Transverse colon (tissue), 4 donors: ENCODE measurements around the gene MUC4. TPM values are rescaled to one million over a fixed set of nuclear protein-coding genes. Genes with fewer than 3 reads are reported as not detected.
A peak's percentile ranks its signal among the peaks of the same experiment; 100 is the strongest.

Experiments used
- DNase-seq: peaks from one replicate; pipeline ENCODE4 v3.0.0-alpha.2; 2019
- H3K27ac ChIP-seq, 4 donors: fragments of 200-600 bp; sonication (generic); 2 replicates each; pipeline ENCODE4 v1.5.1; 2016 to 2018; ENCODE audit warnings: inconsistent platforms in 4 of 4
- H3K27me3 ChIP-seq: fragments of 200-600 bp; sonication (generic); 2 replicates; pipeline ENCODE4 v1.5.1; 2017; ENCODE audit warnings: inconsistent platforms
- H3K36me3 ChIP-seq, 4 donors: fragments of 200-600 bp; sonication (generic); 2 replicates each; pipeline ENCODE4 v1.5.1; 2017 to 2019; ENCODE audit warnings: inconsistent platforms in 4 of 4
- H3K4me1 ChIP-seq, 4 donors: fragments of 200-600 bp; sonication (generic); 2 replicates each; pipeline ENCODE4 v1.5.1; 2017 to 2020; ENCODE audit warnings: inconsistent platforms in 4 of 4
- H3K4me3 ChIP-seq, 4 donors: fragments of 200-600 bp; sonication (generic); 1 replicate in 1 of 4; 2 replicates in 3 of 4; pipeline versions ENCODE4 v1.5.1 to v1.6.1; 2017 to 2019; ENCODE audit warnings: inconsistent platforms in 4 of 4
- H3K9me3 ChIP-seq, 2 donors: fragments of 200-600 bp; sonication (generic); 2 replicates each; pipeline ENCODE4 v1.5.1; 2017 to 2019; ENCODE audit warnings: inconsistent platforms in 2 of 2
- CTCF ChIP-seq, 5 experiments: fragments of 200-600 bp in 3 of 5; fragments of 450-650 bp in 2 of 5; sonication (generic) in 3 of 5; IDR thresholded peaks; 1 replicate in 2 of 5; 2 replicates in 3 of 5; pipeline ENCODE4 v1.5.1; 2016 to 2017; ENCODE audit warnings: antibody characterized with exemption in 5 of 5, inconsistent platforms in 3 of 5, mild to moderate bottlenecking in 2 of 5, moderate library complexity in 1 of 5
- EP300 ChIP-seq: sonication (generic); formaldehyde crosslinking; IDR thresholded peaks from one replicate; pipeline ENCODE4 v1.6.1; 2017; ENCODE audit warnings: antibody characterized with exemption, low read depth
- POLR2A ChIP-seq: fragments of 450-650 bp; IDR thresholded peaks from one replicate; pipeline ENCODE4 v1.6.1; 2016; ENCODE audit warnings: antibody characterized with exemption, mild to moderate bottlenecking, moderate library complexity
- POLR2AphosphoS5 ChIP-seq, 3 donors: sonication (generic); formaldehyde crosslinking; IDR thresholded peaks; one replicate each; pipeline ENCODE4 v1.6.1; 2016; ENCODE audit warnings: antibody characterized with exemption in 3 of 3
- WGBS, 2 donors: methylation state at CpG; one replicate each; pipeline ENCODE4 v1.1.5; 2018; ENCODE audit warnings: low coverage in 1 of 2; 5-methylcytosine and 5-hydroxymethylcytosine counted together
- in situ Hi-C, 4 donors: fragments of 200-750 bp; cut with MboI; loops; one replicate each; pipeline versions ENCODE4 v1.15.0 to v1.15.1; 2017; ENCODE audit warnings: low sequenced_read_pairs in 3 of 4, low pct_ligation_motif_present in 1 of 4, low pct_unique_long_range_greater_than_20kb in 1 of 4
- intact Hi-C: fragments of 100-400 bp; cut with DNase I; formaldehyde crosslinking; loops from one replicate; pipeline ENCODE4 v1.15.1; 2023; ENCODE audit warnings: low total_unique reads
- total RNA-seq, 4 donors: library from RNA; depleted of rRNA; stranded (reverse); fragments of >200 nt; gene quantifications; one replicate each; pipeline ENCODE4 v1.1.0, GENCODE V29; 2016

Gene MUC4
- total RNA-seq, 4 donors from 2014 or later: 111 to 354 (median 170) TPM

GRCh38 chr3:195856410-195857084 lies 44.8 kb upstream of the MUC4 start:
- intact Hi-C loops (no loop called here), in situ Hi-C loops (no loop called here)
- no peak for DNase-seq

GRCh38 chr3:195855471-195856409 lies 44.0 kb upstream of the MUC4 start:
- in situ Hi-C loops: no loop called here
- H3K27ac ChIP-seq: no peak overlapping the region
- WGBS, 2 donors: 69 to 70% methylated on average over 8 to 13 of the region's 13 CpGs

More at GRCh38 chr3:195856410-195857084, 44.8 kb upstream of the MUC4 start:
- no peaks in the 10 kb centered on the region for H3K9me3 ChIP-seq
- H3K4me3 ChIP-seq: no peak overlapping the region
- no peaks in the 10 kb centered on the region for H3K36me3 ChIP-seq
- no peak overlapping the region for H3K27ac ChIP-seq
- H3K4me1 ChIP-seq: peaks cover 0 to 9% (median 1%) of the 10 kb centered on the region in 4 donors
- WGBS, 2 donors: 68 to 83% methylated on average over 7 to 15 of the region's 15 CpGs
- peaks cover 6% of the 10 kb centered on the region for H3K27me3 ChIP-seq
- TF ChIP-seq POLR2AphosphoS5 (IDR thresholded peaks at IDR 0.05): no peak
- TF ChIP-seq CTCF (IDR thresholded peaks at IDR 0.05): no peak
- no peak for TF ChIP-seq EP300
- TF ChIP-seq POLR2A: no peak

GRCh38 chr3:195854628-195855294 lies 43.0 kb upstream of the MUC4 start:
- DNase-seq: no peak
- no peak for TF ChIP-seq POLR2A
- no peak for TF ChIP-seq EP300
- TF ChIP-seq CTCF (IDR thresholded peaks at IDR 0.05): no peak
- no peak for TF ChIP-seq POLR2AphosphoS5 (IDR thresholded peaks at IDR 0.05)
- in situ Hi-C loops (no loop called here), intact Hi-C loops (no loop called here)
- H3K27me3 ChIP-seq: peaks cover 2% of the 10 kb centered on the region
- 5 to 62% methylated on average over 4 to 9 of the region's 9 CpGs for WGBS, 2 donors
- no peaks in the 10 kb centered on the region for H3K36me3 ChIP-seq
- H3K9me3 ChIP-seq: no peaks in the 10 kb centered on the region
- H3K27ac ChIP-seq: peak overlapping the region in 1 of 4 donors; percentile 56
- no peak overlapping the region for H3K4me3 ChIP-seq
- peaks cover 2 to 15% (median 3%) of the 10 kb centered on the region in 4 donors for H3K4me1 ChIP-seq

More at GRCh38 chr3:195855471-195856409, 44.0 kb upstream of the MUC4 start:
- Histone ChIP-seq H3K27me3 (peaks cover 6% of the 10 kb centered on the region), H3K4me1 (peaks cover 2 to 12% (median 3%) of the 10 kb centered on the region in 4 donors), H3K4me3 (no peak overlapping the region), H3K9me3 (no peaks in the 10 kb centered on the region), H3K36me3 (no peaks in the 10 kb centered on the region)
- intact Hi-C loops: no loop called here
- TF ChIP-seq CTCF (IDR thresholded peaks at IDR 0.05) (peak in 3 of 5 experiments; percentile 12 to 29 (median 27)), EP300 (no peak), POLR2AphosphoS5 (IDR thresholded peaks at IDR 0.05) (no peak)
- DNase-seq: no peak

- in situ Hi-C loops: no loop called here
Measured at GRCh38 chr3:195853996-195854395, 42.3 kb upstream of the MUC4 start.

More at GRCh38 chr3:195853996-195854395, 42.3 kb upstream of the MUC4 start:
- no peaks in the 10 kb centered on the region for H3K36me3 ChIP-seq
- no peak overlapping the region for H3K4me3 ChIP-seq
- H3K4me1 ChIP-seq: peaks cover 2 to 13% (median 7%) of the 10 kb centered on the region in 4 donors
- no peaks in the 10 kb centered on the region for H3K27me3 ChIP-seq
- no peaks in the 10 kb centered on the region for H3K9me3 ChIP-seq
- peak overlapping the region in 1 of 4 donors; percentile 56 for H3K27ac ChIP-seq
- DNase-seq: no peak
- no peak for TF ChIP-seq POLR2AphosphoS5 (IDR thresholded peaks at IDR 0.05)
- TF ChIP-seq POLR2A: no peak
- TF ChIP-seq CTCF (IDR thresholded peaks at IDR 0.05): no peak
- no peak for TF ChIP-seq EP300
- intact Hi-C loops: no loop called here
- WGBS, 2 donors: 88% methylated on average over 14 of the region's 14 CpGs; no CpG with 5 or more reads in 1 of the 2 donors
